Measurements from ENCODE around the gene ELOVL6.
"Not testable (repeated sequence)": the region's sequence is repeated elsewhere in the genome, so short reads cannot be mapped to it uniquely, and the experiment has no call there.

Gene ELOVL6

DNA sequence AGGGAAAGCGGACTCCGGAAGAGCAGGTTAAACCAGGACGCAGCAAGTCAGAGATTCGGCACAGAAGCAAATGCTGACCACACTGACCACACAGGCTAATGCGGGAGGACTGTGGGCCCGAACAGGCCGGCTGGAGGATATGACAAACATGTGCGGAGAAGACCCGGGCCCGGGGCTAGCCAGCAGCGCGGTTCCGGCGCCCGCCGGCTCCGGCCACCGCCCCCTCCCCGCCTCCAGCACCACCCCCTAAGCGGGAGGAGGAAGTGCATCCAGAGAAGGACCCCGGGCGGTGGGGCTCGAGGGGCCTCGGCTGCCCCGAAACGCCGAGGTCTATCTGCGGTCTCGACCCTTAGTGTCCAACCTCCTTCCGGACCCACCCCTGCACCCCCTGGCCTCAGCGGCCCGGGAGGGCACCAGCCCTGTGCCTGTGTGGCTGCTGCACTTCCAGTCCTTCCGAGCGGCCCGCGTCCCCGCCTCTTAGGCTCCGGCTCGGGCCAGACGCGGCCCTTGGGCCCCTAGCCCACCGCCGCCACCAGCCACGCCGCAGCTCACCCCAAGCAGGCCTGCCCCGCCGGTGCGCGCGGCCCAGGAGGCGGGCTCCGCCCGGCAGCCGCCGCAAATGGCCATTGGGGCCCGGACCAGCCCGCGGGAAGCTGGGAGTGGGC, 2.1 kb downstream of the ELOVL6 start:
- DNase-seq: peak; percentile 20

GRCh38 chr4:110195561-110196205, 2.7 kb downstream of the ELOVL6 start:
- no peak for DNase-seq

DNA sequence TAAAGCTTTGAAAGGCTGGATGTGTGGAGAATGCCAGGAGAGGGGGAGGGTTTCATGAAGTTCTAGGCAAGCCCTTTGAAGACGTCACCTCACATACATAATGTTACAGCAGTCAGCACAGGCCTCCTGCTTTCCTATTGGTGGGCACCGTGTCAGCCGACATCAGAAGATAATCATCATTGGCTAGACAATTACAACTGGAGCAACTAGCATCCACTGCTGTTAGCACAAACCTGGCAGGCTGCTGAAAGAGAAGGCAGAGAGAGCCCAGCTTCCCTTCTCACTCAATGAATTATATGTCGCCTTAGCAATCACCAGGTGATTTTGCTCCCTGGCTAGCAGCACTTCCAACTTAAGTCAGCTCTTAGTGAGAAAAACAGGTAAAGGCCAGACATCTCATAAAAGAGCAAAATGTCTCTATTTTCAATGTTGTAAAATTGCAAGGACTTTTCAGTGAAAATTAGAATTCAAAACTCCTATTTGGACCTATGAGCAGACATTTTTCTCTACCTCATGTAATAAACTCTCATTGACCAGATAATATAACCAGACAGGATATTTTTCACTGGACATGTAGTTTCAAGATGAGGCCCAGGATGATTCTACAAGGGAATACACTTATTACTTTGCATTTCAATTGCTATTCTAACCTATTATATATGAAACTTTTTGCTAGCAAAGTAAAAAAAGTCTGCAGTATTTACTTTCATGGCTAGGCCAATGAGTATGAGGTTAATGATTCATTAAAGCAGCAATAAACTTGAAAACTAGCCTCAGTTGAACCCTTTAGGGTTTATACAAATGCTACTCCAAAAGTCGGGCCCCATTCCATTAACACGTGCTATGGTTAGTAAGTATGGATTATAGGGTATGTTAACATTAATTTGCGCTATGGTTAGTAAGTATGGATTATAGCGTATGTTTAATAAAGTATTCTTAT, 4.3 kb downstream of the ELOVL6 start:
- DNase-seq: peak; percentile 98

GRCh38 chr4:110193287-110193686, 5.1 kb downstream of the ELOVL6 start:
- DNase-seq: not testable (repeated sequence)

GRCh38 chr4:110190249-110190648, 8.2 kb downstream of the ELOVL6 start:
- DNase-seq: no peak

- DNase-seq: no peak
Observed at GRCh38 chr4:110188113-110188512, 10.3 kb downstream of the ELOVL6 start.

- no peak for DNase-seq
Observed at GRCh38 chr4:110184791-110185155, 13.6 kb downstream of the ELOVL6 start.

- DNase-seq: peak; percentile 67
Observed at GRCh38 chr4:110184140-110184790, 14.2 kb downstream of the ELOVL6 start.

GRCh38 chr4:110183643-110184042, 14.8 kb downstream of the ELOVL6 start:
- no peak for DNase-seq

DNA sequence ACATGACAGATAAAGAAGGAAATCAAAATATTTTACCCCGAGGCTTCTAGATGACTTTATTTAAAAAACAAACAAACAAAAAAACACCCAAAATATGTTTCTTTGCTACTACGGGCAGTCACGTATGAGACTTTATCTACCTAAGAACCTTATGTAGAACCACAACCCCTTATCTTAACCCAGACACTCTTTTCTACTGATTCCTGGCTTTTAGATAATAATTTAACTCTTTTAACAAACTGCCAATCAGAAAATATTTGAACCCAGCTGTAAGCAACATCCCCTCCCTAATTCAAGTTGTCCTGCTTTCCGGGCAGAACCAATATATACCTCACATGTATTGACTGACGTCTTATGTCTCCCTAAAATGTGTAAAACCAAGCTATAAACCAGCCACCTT, 15.4 kb downstream of the ELOVL6 start:
- DNase-seq: no peak

- DNase-seq: no peak
Observed at GRCh38 chr4:110181890-110182289, 16.5 kb downstream of the ELOVL6 start.

- no peak for DNase-seq
Observed at GRCh38 chr4:110175634-110176033, 22.8 kb downstream of the ELOVL6 start.

DNA sequence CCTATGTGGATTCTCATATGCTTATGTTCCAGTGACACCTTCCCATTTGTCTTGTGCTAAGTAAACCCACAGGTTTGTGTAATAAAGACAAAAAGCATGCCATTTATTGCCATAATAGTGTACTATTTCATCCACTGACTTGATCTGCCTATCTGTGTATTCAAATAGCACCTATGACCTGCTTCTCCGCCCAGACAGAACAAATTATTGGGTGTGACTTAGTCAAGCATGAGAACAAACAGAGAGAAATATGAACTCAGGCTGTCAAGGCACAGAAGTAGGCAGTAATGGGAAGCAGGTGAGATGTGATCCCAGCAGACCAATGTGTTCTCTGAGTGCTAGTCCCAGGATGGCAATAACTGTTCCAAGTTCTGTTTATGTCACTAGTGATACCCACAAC, 25.4 kb downstream of the ELOVL6 start:
- DNase-seq: no peak

DNA sequence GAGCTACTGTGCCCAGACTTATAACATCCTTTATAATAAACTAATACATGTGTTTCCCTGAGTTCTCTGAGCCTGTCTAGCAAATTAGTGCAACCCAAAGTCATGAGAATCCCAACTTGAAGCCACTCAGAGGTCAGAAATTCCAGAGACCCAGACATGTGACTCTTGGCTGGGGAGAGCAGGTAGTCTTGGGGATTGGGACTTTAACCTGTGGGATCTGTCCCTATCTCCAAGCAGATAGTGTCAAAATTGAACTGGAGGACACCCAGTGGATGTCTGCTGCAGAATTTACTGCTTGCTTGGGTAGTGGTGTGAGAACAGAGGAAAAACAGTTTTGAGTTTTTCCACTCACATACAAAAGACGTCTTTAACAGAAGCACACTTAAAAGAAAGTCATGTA, 26.4 kb downstream of the ELOVL6 start:
- DNase-seq: no peak

- no peak for DNase-seq
Observed at GRCh38 chr4:110170861-110171260, 27.6 kb downstream of the ELOVL6 start.

DNA sequence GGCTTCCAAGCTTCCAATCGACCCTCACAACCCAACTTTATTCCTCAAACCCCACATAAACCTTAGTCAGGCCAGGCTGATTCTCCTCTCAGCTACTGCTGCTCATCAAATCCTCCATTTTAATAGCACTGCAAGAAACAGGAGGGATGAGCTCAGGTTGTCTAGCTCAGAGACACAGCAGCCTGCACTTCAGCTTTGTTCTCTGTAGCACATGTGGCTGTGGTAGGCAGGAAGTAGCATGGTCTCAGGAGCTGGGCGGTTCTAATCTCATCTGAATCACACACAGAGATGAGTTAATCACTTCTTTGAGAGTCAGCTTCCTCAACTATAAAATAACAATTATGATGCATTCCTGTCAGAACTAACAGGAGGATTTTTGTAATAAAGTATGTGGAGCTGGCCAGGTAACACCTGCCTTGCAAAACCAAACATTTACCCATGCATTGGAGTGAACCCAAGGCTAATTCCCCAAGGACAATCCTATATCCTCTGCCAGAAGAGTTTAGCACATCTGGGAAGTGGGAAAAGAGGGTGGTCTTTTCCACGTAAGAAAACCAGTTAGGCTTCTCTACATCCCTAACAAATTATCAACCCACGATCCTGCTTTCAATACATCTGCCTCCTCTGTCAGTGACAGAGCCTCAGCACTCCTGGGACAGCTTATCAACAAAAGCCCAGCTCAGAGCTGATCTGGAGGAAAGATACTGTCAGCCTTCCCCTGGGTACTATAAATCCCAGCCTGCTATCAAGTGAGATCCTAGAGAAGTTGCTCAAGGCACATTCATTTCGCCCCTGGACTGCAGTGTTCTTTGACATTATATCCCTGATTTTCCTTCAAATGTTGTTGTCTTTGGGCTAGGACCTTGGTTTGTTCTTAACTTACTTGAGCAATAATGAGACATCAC, 32.8 kb downstream of the ELOVL6 start:
- peak; percentile 77 for DNase-seq

- no peak for DNase-seq
Observed at GRCh38 chr4:110164856-110165255, 33.6 kb downstream of the ELOVL6 start.

- peak; percentile 55 for DNase-seq
Observed at GRCh38 chr4:110164251-110164650, 34.2 kb downstream of the ELOVL6 start.

- peak; percentile 82 for DNase-seq
Observed at GRCh38 chr4:110163327-110164069, 34.9 kb downstream of the ELOVL6 start.

DNA sequence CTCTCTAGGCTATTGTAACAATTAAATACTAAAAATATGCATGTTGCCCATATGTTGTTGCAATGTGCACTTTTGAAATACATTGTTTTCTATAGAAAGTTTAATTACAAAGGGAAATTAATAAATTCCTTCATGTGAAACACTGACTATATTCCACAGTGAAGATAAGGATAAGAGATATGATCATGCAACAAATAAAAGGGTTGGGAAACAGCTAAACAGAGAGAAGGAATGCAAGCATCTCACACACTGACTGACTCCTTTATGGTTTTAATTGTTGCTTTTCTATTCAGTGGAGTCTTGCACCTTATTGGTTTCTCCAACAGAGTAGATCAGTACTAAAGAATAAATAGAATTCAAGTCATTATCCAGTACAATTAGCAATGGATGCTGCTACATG, 37.8 kb downstream of the ELOVL6 start:
- DNase-seq: no peak

DNA sequence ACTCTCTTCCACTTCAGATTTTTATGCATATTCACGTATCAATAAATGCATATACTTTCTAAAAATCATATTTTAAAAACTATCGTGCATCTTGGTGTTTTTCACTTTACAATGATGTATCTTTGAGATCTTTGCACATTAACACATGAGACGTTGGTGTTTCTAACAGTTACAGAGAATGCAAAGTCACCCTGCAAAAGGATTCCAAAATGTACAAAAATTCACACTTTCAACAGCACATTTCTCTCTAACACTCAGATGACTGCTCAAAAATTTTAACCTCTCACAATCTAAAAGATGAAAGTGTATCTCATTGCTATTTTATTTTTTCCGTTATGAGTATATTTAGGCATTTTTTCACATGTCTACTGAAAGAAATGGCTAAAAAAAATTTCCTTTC, 38.9 kb downstream of the ELOVL6 start:
- DNase-seq: no peak
